ENCODE measurements around the gene AP4E1.
"Not testable (repeated sequence)": the region's sequence is repeated elsewhere in the genome, so short reads cannot be mapped to it uniquely, and the experiment has no call there.

Gene AP4E1

GRCh38 chr15:50906954-50907600 lies 1.4 kb upstream of the AP4E1 start:
- 0 out of 2 replicates have a peak, but pooled peaks cover 2% of the 10 kb centered on the region for H3K36me3 ChIP-seq (ENCODE audit: insufficient read depth, low read length)
- no peaks in the 10 kb centered on the region for H3K4me1 ChIP-seq (ENCODE audit: insufficient read depth, low read length)
- no peaks in the 10 kb centered on the region for H3K9me3 ChIP-seq (ENCODE audit: control insufficient read depth, insufficient read depth, low read length)
- H3K9ac ChIP-seq (ENCODE audit: low read depth, low read length): peak overlapping the region; percentile 70

DNA sequence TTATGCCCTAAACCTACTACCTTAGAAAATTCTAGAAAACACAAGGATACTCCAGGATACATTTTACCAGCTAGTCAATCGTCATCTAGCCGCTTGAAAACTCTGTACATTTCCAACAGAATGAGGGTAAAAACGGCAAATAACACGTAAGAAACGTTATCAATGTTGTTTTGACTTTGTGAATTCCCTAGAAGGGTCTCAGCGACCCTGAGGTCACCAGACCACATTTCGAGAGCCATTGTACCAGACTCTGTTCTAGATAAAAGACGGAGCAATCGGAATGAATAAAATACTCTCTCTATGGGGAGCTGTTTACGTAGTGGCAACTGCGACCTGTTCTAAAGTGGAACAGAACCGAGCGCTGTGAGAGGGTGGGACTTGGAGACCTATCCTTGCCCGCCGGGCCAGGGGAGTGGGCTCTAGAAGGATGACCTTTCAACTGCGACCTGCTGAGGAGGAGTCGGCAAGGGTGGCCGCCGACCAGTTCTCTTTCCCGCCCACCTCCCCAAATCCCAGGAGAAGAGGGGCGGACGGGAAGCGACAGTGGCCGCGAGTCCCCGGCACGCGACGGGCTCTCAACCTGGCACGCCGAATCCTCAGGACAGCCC lies 778 bp upstream of the AP4E1 start:
- Histone ChIP-seq H3K36me3 (ENCODE audit: insufficient read depth, low read length) (0 out of 2 replicates have a peak, but pooled peaks cover 4% of the 10 kb centered on the region), H3K9me3 (ENCODE audit: control insufficient read depth, insufficient read depth, low read length) (no peaks in the 10 kb centered on the region), H3K4me1 (ENCODE audit: insufficient read depth, low read length) (no peaks in the 10 kb centered on the region)

GRCh38 chr15:50909010-50909317 lies 481 bp downstream of the AP4E1 start:
- Histone ChIP-seq H3K9ac (ENCODE audit: low read depth, low read length) (peak overlapping the region; percentile 70), H3K9me3 (ENCODE audit: control insufficient read depth, insufficient read depth, low read length) (no peaks in the 10 kb centered on the region), H3K4me1 (ENCODE audit: insufficient read depth, low read length) (no peaks in the 10 kb centered on the region), H3K36me3 (ENCODE audit: insufficient read depth, low read length) (0 out of 2 replicates have a peak, but pooled peaks cover 4% of the 10 kb centered on the region)

More for the DNA sequence above, 778 bp upstream of the AP4E1 start:
- peak overlapping the region; percentile 70 for H3K9ac ChIP-seq (ENCODE audit: low read depth, low read length)

GRCh38 chr15:50910426-50910795 lies 1.9 kb downstream of the AP4E1 start:
- not testable (repeated sequence) for H3K9me3 ChIP-seq (ENCODE audit: control insufficient read depth, insufficient read depth, low read length); H3K36me3 ChIP-seq (ENCODE audit: insufficient read depth, low read length); H3K9ac ChIP-seq (ENCODE audit: low read depth, low read length); H3K4me1 ChIP-seq (ENCODE audit: insufficient read depth, low read length)

- H3K36me3 ChIP-seq (ENCODE audit: insufficient read depth, low read length): 0 out of 2 replicates have a peak, but pooled peaks cover 4% of the 10 kb centered on the region
- no peaks in the 10 kb centered on the region for H3K9me3 ChIP-seq (ENCODE audit: control insufficient read depth, insufficient read depth, low read length)
- H3K9ac ChIP-seq (ENCODE audit: low read depth, low read length): no peak overlapping the region
- H3K4me1 ChIP-seq (ENCODE audit: insufficient read depth, low read length): no peaks in the 10 kb centered on the region
Observed at GRCh38 chr15:50911001-50911400, 2.5 kb downstream of the AP4E1 start.

DNA sequence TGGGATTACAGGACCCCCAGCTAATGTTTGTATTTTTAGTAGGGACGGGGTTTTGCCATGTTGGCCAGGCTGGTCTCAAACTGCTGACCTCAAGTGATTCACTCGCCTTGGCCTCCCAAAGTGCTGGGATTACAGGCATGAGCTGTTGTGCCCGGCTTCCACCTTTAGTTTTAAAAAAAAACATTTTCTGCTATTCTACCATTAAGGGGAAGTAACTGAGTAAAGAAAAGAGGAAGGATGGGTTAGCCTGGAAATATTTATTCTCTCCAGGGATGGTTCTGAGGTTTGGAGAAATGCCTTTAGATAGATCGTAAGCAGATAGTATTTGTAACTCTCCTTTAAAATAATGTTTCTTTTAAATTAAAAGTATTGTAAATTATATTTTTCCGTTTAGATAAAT lies 3.1 kb downstream of the AP4E1 start:
- Histone ChIP-seq H3K4me1 (ENCODE audit: insufficient read depth, low read length) (no peaks in the 10 kb centered on the region), H3K9ac (ENCODE audit: low read depth, low read length) (no peak overlapping the region), H3K9me3 (ENCODE audit: control insufficient read depth, insufficient read depth, low read length) (no peaks in the 10 kb centered on the region), H3K36me3 (ENCODE audit: insufficient read depth, low read length) (0 out of 2 replicates have a peak, but pooled peaks cover 4% of the 10 kb centered on the region)

DNA sequence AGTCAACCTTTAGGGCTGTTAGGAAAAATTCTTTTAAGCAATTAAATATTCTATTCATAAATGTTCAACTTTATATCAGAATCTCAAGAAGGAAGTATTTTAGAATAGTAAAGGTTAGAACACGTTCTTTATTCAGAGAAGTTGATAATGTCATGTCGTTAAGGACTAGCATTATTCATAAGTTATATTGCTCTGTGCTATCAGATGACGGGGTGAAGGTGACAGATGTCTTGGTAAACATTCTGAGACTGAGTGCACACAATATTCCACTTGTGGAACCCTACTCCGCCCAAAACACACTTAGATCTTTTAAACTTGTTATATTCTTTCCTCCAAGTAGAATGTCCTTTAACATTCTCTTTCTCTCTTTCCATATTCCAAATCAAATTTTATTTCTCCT lies 7.9 kb downstream of the AP4E1 start:
- 0 out of 2 replicates have a peak, but pooled peaks cover 4% of the 10 kb centered on the region for H3K36me3 ChIP-seq (ENCODE audit: insufficient read depth, low read length)
- H3K9ac ChIP-seq (ENCODE audit: low read depth, low read length): no peak overlapping the region
- no peaks in the 10 kb centered on the region for H3K4me1 ChIP-seq (ENCODE audit: insufficient read depth, low read length)
- H3K9me3 ChIP-seq (ENCODE audit: control insufficient read depth, insufficient read depth, low read length): no peaks in the 10 kb centered on the region

- H3K36me3 ChIP-seq (ENCODE audit: insufficient read depth, low read length); H3K9ac ChIP-seq (ENCODE audit: low read depth, low read length); H3K9me3 ChIP-seq (ENCODE audit: control insufficient read depth, insufficient read depth, low read length); H3K4me1 ChIP-seq (ENCODE audit: insufficient read depth, low read length): not testable (repeated sequence)
Observed at GRCh38 chr15:50919359-50919758, 10.9 kb downstream of the AP4E1 start.

GRCh38 chr15:50925281-50925680 lies 16.8 kb downstream of the AP4E1 start:
- H3K9ac ChIP-seq (ENCODE audit: low read depth, low read length): no peak overlapping the region
- H3K4me1 ChIP-seq (ENCODE audit: insufficient read depth, low read length): no peaks in the 10 kb centered on the region
- no peaks in the 10 kb centered on the region; the same call in 1 of the 2 replicates for H3K36me3 ChIP-seq (ENCODE audit: insufficient read depth, low read length)
- H3K9me3 ChIP-seq (ENCODE audit: control insufficient read depth, insufficient read depth, low read length): no peaks in the 10 kb centered on the region

DNA sequence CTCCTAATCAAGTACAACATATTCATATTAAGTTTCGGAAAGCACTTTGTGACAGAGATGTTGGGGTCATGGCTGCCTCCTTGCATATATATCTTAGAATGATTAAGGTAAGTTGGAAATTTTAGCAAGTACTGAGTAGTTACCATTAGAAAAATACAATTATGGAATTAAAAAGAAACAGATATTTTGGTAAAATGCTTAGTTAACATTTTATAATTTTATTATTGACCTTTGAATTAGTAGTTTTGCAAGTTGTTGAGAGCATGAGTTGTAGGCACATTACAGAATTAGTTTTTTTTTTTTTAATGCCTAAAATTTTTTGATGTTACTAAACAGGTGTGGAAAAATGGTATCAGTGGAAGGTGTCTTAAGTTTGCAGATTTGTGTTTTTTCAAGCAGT lies 20.6 kb downstream of the AP4E1 start:
- Histone ChIP-seq H3K36me3 (ENCODE audit: insufficient read depth, low read length) (no peaks in the 10 kb centered on the region; the same call in none of the 2 replicates), H3K4me1 (ENCODE audit: insufficient read depth, low read length) (no peaks in the 10 kb centered on the region), H3K9me3 (ENCODE audit: control insufficient read depth, insufficient read depth, low read length) (no peaks in the 10 kb centered on the region), H3K9ac (ENCODE audit: low read depth, low read length) (no peak overlapping the region)

DNA sequence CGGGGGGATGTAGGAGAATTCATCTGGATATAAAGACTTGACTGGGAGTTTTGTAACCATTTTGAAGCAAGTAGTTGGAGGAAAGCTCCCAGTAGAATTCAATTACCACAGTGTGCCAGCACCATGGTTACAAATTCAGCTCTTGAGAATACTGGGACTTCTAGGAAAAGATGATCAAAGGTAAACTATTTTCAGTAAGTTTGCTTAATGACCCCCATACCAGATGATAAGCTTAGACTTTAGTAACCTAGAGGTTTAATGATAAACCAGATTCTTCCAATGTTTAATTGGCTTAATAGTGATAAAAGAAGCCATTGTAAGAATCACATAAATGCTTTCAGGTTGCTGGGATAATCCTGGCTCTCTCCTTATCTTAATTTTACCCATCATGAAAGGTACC lies 22.3 kb downstream of the AP4E1 start:
- Histone ChIP-seq H3K9ac (ENCODE audit: low read depth, low read length) (no peak overlapping the region), H3K4me1 (ENCODE audit: insufficient read depth, low read length) (no peaks in the 10 kb centered on the region), H3K9me3 (ENCODE audit: control insufficient read depth, insufficient read depth, low read length) (no peaks in the 10 kb centered on the region), H3K36me3 (ENCODE audit: insufficient read depth, low read length) (no peaks in the 10 kb centered on the region; the same call in none of the 2 replicates)

- Histone ChIP-seq H3K36me3 (ENCODE audit: insufficient read depth, low read length) (no peaks in the 10 kb centered on the region; the same call in 1 of the 2 replicates), H3K9me3 (ENCODE audit: control insufficient read depth, insufficient read depth, low read length) (no peaks in the 10 kb centered on the region), H3K9ac (ENCODE audit: low read depth, low read length) (no peak overlapping the region), H3K4me1 (ENCODE audit: insufficient read depth, low read length) (no peaks in the 10 kb centered on the region)
Observed at GRCh38 chr15:50933341-50933740, 24.9 kb downstream of the AP4E1 start.

GRCh38 chr15:50938525-50938924 lies 30.0 kb downstream of the AP4E1 start:
- no peaks in the 10 kb centered on the region for H3K4me1 ChIP-seq (ENCODE audit: insufficient read depth, low read length)
- H3K9me3 ChIP-seq (ENCODE audit: control insufficient read depth, insufficient read depth, low read length): no peaks in the 10 kb centered on the region

GRCh38 chr15:50939911-50940310 lies 31.4 kb downstream of the AP4E1 start:
- Histone ChIP-seq H3K4me1 (ENCODE audit: insufficient read depth, low read length) (no peaks in the 10 kb centered on the region), H3K9me3 (ENCODE audit: control insufficient read depth, insufficient read depth, low read length) (no peaks in the 10 kb centered on the region), H3K9ac (ENCODE audit: low read depth, low read length) (no peak overlapping the region), H3K36me3 (ENCODE audit: insufficient read depth, low read length) (no peaks in the 10 kb centered on the region; the same call in 1 of the 2 replicates)

More at GRCh38 chr15:50938525-50938924, 30.0 kb downstream of the AP4E1 start:
- H3K36me3 ChIP-seq (ENCODE audit: insufficient read depth, low read length): no peaks in the 10 kb centered on the region
- no peak overlapping the region for H3K9ac ChIP-seq (ENCODE audit: low read depth, low read length)

- no peaks in the 10 kb centered on the region; the same call in 1 of the 2 replicates for H3K36me3 ChIP-seq (ENCODE audit: insufficient read depth, low read length)
- H3K4me1 ChIP-seq (ENCODE audit: insufficient read depth, low read length): no peaks in the 10 kb centered on the region
- H3K9me3 ChIP-seq (ENCODE audit: control insufficient read depth, insufficient read depth, low read length): no peaks in the 10 kb centered on the region
- H3K9ac ChIP-seq (ENCODE audit: low read depth, low read length): no peak overlapping the region
Observed at GRCh38 chr15:50940506-50940905, 32.0 kb downstream of the AP4E1 start.
